ENCODE measurements around the gene ISLR. TPM values are rescaled to one million over a fixed set of nuclear protein-coding genes. Genes with fewer than 3 reads are reported as not detected.

Gene ISLR
- total RNA-seq, 1 experiment from 2014 or later, result 0.12 TPM

DNA sequence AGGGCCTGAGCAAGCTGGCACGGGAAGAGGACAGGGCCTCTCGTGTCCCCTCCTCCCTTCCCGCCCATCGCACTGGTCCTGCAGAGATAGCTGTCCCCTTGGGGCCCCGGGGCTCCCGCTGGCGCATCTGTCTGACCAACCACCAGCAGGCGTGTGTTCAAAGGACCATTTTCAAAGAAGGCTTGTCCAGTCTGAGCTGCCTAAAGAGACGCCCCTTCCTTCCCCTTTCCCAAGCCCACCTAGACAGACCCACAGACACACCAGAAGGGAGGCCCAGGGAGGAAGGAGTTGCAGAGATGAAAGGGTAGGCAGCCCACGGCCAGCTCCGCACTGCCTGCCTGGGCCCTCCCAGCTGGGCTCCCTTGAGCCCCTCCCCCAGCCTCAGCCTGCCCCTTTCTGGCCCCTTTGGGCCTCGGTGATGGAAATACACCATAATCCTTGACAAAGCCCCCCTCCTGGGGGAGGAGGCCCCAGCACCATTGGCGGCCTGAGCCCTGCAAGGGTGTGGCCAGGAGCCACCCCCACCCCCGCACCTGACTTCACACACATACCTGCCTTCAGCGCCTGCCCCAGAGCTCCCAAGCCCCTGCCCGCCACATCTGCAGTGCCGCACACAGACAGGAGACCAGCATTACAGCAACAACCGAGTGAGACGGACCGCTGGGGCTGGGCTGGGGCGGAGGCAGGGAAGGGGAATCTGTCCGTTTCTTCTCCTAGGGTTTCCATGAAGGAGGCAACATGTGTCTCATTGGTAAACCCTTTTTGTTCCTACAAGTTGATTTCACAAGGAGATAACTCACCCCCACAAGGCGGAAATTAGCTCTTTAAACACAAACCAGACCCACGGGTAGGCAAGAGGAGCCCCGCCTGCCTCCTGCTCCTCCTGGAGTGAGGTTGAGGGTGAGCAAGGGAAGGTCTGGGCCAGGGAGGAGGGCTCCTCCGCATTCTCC lies 29.2 kb downstream of the ISLR start, which contains the start of gene STRA6:
STRA6 (minus strand) TSS at position 336 of the 950 bp plus-strand sequence. CDS start 520 bp downstream, outside the sequence.
- DNase-seq (ENCODE audit: low read depth, low spot score) (no peak), ATAC-seq (no peak; the same call in 1 of the 2 replicates)
- Histone ChIP-seq H3K9me2 (ENCODE audit: insufficient read depth) (no peaks in the 10 kb centered on the region), H4K20me1 (ENCODE audit: insufficient read depth) (no peaks in the 10 kb centered on the region), H2AFZ (ENCODE audit: low read depth, low read length, poor library complexity, severe bottlenecking) (no peak within 1 kb of the TSS), H3K9me3 (ENCODE audit: control insufficient read depth in 1 of 2, insufficient read depth in 1 of 2, low read depth in 1 of 2, low read length in 2 of 2) (no peaks in the 10 kb centered on the region), H3K4me1 (ENCODE audit: control insufficient read depth in 1 of 2, insufficient read depth in 2 of 2, low read length in 2 of 2) (peaks cover 25 to 49% of the 10 kb centered on the region in 2 experiments), H3K9ac (ENCODE audit: low read length) (no peak within 1 kb of the TSS), H3K79me2 (ENCODE audit: insufficient read depth, low read length) (no peaks in the 10 kb centered on the region), H3K27me3 (ENCODE audit: insufficient read depth, low read length) (peaks cover 16% of the 10 kb centered on the region; the same call in 1 of the 2 replicates), H3K36me3 (ENCODE audit: control insufficient read depth in 1 of 2, insufficient read depth in 2 of 2, low read length in 2 of 2) (no peaks in the 10 kb centered on the region), H3K4me2 (ENCODE audit: low read length) (peak within 1 kb of the TSS; percentile 59), H3K4me3 (replicated peaks in 1 of 2; ENCODE audit: low read depth in 1 of 2, low read length in 2 of 2) (no peak within 1 kb of the TSS), H3K27ac (ENCODE audit: low read depth, low read length) (no peak within 1 kb of the TSS)
- ChIA-PET CTCF (no interaction called here), POLR2A (no interaction called here), RAD21 (ENCODE audit: low non-redundant PET in 1 of 2, low total read pairs in 2 of 2, uncharacterized antibody in 2 of 2, unreplicated experiment in 2 of 2) (no interaction called here)
- no TSS peak for BruUV-seq (replicated peaks)
- intact Hi-C loops (cut with micrococcal nuclease), result loop anchor here (5.0 kb wide), 1 partner anchor 50 kb away; no protein-coding TSS in a partner anchor
- TF ChIP-seq TCF7L2 (IDR thresholded peaks at IDR 0.05; ENCODE audit: borderline replicate concordance, extremely low read depth, insufficient read depth, insufficient read length) (peak; percentile 68), ELF1 (IDR thresholded peaks at IDR 0.05; ENCODE audit: borderline replicate concordance, low read depth) (no peak), POLR2A (IDR thresholded peaks at IDR 0.05; ENCODE audit: borderline replicate concordance, extremely low read depth, insufficient read depth, insufficient read length) (peak; percentile 26), RAD21 (IDR thresholded peaks at IDR 0.05; ENCODE audit: low read depth) (no peak), YY1 (IDR thresholded peaks at IDR 0.05; ENCODE audit: extremely low read depth, insufficient replicate concordance, low read depth, low read length) (no peak), EZH2phosphoT487 (IDR thresholded peaks at IDR 0.05; ENCODE audit: borderline replicate concordance) (no peak), POLR2AphosphoS5 (IDR thresholded peaks at IDR 0.05; ENCODE audit: low read depth, low read length) (no peak), EZH2 (IDR thresholded peaks at IDR 0.05) (no peak), SRF (IDR thresholded peaks at IDR 0.05; ENCODE audit: low read depth) (no peak)

Measured in HCT116 (cell line).